NCI-H2196 treated with DMSO at 0.1 percent for 48 hours (cell line): ENCODE measurements around the gene ZKSCAN3.
"Not testable (repeated sequence)": the region's sequence is repeated elsewhere in the genome, so short reads cannot be mapped to it uniquely, and the experiment has no call there.

Experiments used
- DNase-seq: peaks from one replicate; lab custom pipeline; 2025; ENCODE audit not compliant: unreplicated experiment; lab: John Stamatoyannopoulos, UW

ZKSCAN3 gene

GRCh38 chr6:28349892-28350737 is at the start of gene ZKSCAN3:
ZKSCAN3 (plus strand) TSS chr6:28349947; CDS start chr6:28359587, 9,640 bp downstream.
- peak; percentile 76 for DNase-seq

- no peak for DNase-seq
Observed at GRCh38 chr6:28303570-28303969, 46.2 kb upstream of the ZKSCAN3 start.

DNA sequence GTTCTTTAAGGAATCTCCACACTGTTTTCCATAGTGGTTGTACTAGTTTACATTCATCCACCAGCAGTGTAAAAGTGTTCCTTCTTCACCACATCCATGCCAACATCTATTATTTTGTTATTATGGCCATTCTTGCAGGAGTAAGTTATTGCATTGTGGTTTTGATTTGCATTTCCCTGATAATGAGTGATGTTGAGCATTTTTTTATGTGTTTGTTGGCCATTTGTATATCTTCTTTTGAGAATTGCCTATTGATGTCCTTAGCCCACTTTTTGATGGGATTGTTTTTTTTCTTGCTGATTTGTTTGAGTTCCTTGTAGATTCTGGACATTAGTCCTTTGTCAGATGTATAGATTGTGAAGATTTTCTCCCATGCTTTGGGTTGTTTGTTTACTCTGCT is 43.4 kb upstream of the ZKSCAN3 start:
- not testable (repeated sequence) for DNase-seq

DNA sequence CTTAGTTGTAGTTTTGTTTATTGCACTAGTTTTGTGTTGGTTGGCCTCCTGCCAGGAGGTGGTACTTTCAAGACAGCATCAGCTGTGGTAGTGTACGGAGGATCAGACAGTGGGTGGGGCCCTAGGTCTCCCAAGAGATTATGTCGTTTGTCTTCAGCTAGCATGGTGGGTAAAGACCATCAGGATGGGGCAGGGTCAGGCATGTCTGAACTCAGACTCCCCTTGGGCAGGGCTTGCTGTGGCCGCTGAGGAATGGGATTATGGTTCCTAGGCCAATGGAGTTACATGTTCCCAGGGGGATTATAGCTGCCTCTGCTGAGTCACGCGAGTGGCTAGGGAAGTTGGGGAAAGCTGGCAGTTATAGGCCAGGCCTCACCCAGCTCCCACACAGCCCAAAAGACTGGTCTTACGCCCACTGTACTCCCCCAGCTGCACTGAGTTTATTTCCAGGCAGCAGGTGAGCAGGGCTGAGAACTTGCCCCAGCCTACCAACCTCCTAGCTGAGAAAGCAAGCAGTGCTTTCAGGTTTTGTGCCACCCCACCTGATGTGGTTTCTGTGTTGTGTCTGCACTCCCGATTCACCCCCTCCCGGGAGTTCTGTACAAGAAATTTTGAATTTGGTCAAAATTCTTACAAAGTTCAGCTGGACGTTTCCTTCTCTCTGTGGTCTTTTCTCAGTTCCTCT is 38.5 kb upstream of the ZKSCAN3 start:
- no peak for DNase-seq

- DNase-seq = no peak
Observed at GRCh38 chr6:28312939-28313338, 36.8 kb upstream of the ZKSCAN3 start.

GRCh38 chr6:28315628-28316027 is 34.1 kb upstream of the ZKSCAN3 start:
- DNase-seq = no peak

DNA sequence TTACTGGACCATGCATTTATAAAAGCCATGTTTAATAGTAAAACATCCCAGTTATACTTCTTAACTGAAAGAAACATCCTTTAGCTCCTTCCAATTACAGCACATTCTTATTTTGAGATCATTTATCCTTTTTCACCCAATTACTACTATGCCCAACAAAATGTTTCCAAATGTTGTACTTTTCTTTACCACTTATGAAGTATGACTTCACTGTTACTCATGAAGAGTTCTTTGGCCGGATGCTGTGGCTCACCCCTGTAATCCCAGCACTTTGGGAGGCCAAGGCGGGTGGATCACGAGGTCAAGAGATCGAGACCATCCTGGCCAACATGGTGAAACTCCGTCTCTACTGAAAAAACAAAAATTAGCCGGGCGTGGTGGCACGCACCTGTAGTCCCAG is 31.9 kb upstream of the ZKSCAN3 start:
- DNase-seq = not testable (repeated sequence)

DNA sequence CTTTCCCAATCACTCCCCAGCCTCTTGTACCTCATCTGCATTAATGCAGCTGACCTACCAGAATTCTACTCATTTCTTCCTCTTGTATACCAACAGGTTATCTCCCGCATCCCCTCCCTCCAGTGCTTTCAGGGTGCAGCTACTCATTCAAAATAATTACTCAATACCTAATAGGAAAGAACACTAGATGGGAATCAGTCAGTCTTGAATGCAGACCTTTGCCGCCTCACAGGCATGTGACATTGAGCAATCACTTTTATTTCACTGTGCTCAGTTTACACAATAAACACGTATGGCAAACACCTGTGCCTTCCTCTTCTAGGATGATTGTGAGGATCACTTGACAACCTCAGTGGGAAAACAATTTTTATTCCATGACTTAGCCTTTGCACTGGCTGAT is 27.1 kb upstream of the ZKSCAN3 start:
- DNase-seq = no peak

DNA sequence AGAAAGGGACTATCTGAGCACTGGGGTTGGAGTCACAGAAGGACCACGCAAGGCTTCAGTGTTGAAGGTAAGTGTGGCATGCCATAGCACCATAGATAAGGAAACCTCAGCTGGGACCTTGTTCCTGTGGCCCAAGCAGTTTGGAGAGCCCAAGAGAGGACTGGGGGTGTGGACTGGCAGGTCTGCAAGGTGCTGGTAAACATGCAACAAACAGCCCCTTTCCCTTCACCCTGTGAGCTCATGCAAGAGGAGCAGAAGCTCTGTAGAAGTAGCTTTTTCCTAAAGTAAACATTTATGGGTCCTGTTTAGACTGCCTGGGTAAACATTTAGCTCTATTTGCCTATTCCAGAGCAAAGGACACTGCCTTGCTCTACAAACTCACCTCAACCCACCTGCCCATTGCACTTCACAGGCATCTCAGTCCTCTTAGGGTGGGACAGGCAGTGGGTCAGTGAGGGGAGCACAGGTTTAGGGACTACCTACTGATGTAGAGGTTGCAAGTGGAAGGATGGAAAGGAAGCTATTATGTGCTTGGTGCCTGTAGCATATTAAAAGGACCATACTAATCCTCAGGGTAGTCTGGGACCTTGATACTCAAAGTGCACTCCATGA is 25.8 kb upstream of the ZKSCAN3 start:
- DNase-seq = no peak

GRCh38 chr6:28326371-28326948 is 23.3 kb upstream of the ZKSCAN3 start:
- no peak for DNase-seq

GRCh38 chr6:28330041-28330440 is 19.7 kb upstream of the ZKSCAN3 start:
- no peak for DNase-seq

- no peak for DNase-seq
Observed at GRCh38 chr6:28333047-28333446, 16.7 kb upstream of the ZKSCAN3 start.

DNA sequence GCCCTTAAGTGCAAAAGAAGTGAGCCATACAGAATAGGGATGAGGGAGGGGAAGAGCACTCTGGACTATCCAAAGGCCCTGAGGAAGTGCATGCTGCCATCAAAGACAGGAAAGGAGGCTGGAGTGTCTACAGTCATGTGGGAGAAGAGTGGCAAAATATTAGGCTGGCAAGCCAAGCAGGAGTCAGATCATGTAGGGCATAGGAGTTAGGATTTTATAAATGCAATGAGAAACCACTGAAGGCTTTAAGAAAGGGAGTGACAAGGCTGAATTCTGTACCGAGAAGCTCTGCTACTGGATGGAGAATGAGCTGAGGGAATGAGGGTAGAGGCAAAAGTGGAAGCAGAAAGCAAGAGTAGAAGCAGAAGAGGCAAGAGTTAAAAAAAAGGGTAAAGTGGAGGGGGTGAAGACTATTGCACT is 16.1 kb upstream of the ZKSCAN3 start:
- DNase-seq = no peak

DNA sequence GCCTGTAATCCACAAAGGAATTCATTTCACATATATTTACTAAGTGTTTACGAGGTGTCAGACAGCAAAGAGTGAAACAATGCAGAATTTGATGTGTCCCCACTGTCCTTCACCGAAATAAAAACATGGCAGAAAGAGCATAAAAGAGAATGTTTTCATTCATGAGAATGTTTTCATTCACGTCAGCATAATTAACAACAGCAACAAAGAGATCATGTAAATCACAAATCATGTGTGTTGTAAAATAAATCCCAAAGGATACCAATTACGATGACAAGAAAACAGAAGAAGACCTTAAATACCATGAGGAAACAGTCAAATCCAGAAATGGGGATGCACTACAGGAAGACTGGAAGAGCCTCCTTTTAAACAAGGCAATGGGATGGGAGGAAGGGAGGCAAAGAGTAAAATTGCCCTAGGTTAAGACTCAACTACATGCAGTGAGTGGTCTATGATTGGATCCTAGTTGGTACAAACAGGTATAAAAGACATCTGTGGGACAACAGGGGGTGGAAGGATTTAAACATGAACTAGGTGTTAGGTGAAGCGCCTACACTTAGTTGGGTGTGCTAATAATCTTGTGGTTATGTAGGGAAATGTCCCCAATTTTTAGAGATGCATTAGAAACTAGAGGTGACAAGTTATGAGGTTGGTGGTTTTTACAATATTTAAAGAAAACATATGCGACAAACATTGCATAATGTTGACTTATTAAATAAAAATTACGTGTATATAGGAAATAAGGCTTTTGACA is 15.3 kb upstream of the ZKSCAN3 start:
- no peak for DNase-seq

- no peak for DNase-seq
Observed at GRCh38 chr6:28335040-28335563, 14.6 kb upstream of the ZKSCAN3 start.

DNA sequence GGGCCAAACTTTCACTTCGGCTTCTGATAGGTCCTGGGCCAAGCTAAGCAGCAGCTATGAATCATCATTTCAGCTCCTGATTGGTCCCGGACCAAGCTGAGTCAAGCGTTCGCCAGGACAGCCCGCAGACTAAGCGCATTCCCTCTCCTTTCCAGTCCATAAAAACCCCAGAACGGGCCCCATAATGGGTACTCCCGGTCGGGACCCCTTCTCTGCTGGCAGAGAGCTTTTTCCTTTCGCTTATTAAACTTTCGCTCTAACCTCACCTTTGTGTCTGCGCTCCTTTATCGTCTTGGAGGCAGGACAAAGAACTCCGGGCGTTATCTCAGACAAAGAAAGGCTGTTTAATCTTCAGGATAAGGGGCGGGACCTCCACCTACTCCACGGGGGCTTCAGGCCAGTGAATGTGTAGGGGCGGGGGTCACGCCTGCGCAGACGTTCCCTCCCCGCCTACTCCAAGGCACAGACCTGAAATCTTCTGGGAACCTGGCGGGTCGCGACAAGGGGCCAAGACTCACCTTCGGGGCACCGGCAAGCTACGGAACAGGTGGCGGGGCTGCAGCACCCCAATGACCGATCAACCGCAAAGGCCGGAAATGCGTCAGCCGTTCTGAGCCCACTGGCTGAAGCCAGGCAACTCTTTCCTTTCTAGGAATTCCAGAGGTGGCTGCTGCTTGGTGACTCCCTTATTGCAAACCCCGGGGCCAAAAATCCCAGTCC is 14.0 kb upstream of the ZKSCAN3 start, which contains the start of gene ZSCAN31:
Gene ZSCAN31 (minus strand): TSS at position 585 of the 720 bp plus-strand sequence. CDS start 6,465 bp downstream, outside the sequence.
- peak; percentile 66 for DNase-seq

GRCh38 chr6:28336284-28337120 is 13.2 kb upstream of the ZKSCAN3 start:
- no peak for DNase-seq

- no peak for DNase-seq
Observed at GRCh38 chr6:28337121-28337520, 12.6 kb upstream of the ZKSCAN3 start.
